ENCODE results near the gene MPPED2.

- TF ChIP-seq SP1 (IDR thresholded peaks at IDR 0.05) (no peak), FOXA1 (IDR thresholded peaks at IDR 0.05) (no peak), BHLHE40 (IDR thresholded peaks at IDR 0.05; ENCODE audit: borderline replicate concordance) (no peak), LEF1 (IDR thresholded peaks at IDR 0.05; ENCODE audit: borderline replicate concordance) (no peak), FOXM1 (IDR thresholded peaks at IDR 0.05; ENCODE audit: borderline replicate concordance) (no peak), FOXK2 (IDR thresholded peaks at IDR 0.05) (no peak), TARDBP (IDR thresholded peaks at IDR 0.05) (no peak)
- TF ChIP-seq, protein P1, sequence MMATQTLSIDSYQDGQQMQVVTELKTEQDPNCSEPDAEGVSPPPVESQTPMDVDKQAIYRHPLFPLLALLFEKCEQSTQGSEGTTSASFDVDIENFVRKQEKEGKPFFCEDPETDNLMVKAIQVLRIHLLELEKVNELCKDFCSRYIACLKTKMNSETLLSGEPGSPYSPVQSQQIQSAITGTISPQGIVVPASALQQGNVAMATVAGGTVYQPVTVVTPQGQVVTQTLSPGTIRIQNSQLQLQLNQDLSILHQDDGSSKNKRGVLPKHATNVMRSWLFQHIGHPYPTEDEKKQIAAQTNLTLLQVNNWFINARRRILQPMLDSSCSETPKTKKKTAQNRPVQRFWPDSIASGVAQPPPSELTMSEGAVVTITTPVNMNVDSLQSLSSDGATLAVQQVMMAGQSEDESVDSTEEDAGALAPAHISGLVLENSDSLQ (IDR thresholded peaks at IDR 0.05) = no peak
These were observed 40.6 kb downstream of the MPPED2 start for GRCh38 chr11:30545507-30545906.
